Kidney (tissue), 22 donors: ENCODE measurements around the gene SDC3. TPM values are rescaled to one million over a fixed set of nuclear protein-coding genes. Genes with fewer than 3 reads are reported as not detected.

Source experiments
- DNase-seq, 5 donors: peaks; one replicate each; pipeline ENCODE4 v3.0.0-alpha.2; 2013 to 2020
- FAIRE-seq: peaks from 2 replicates; lab custom pipeline; 2012; peaks lifted over from hg19 to GRCh38; lab: Jason Lieb, UNC
- H3K27ac ChIP-seq, 2 donors: one replicate each; pipeline ENCODE4 v1.7.0; 2013; ENCODE audit warnings: low read depth in 2 of 2, low read length in 2 of 2, inconsistent platforms in 1 of 2
- H3K27me3 ChIP-seq: one replicate; pipeline ENCODE4 v1.7.1; 2013; ENCODE audit warnings: low read length, inconsistent platforms; ENCODE audit not compliant: control insufficient read depth, insufficient read depth
- H3K36me3 ChIP-seq, 3 donors: one replicate each; pipeline versions ENCODE4 v1.7.0 to v1.7.1; 2013; ENCODE audit warnings: low read length in 3 of 3, control low read depth in 1 of 3, inconsistent platforms in 1 of 3; ENCODE audit not compliant: insufficient read depth in 3 of 3, control insufficient read depth in 2 of 3
- H3K4me1 ChIP-seq, 3 donors: one replicate each; pipeline versions ENCODE4 v1.7.0 to v1.7.1; 2013; ENCODE audit warnings: low read length in 3 of 3, inconsistent platforms in 1 of 3, low read depth in 1 of 3; ENCODE audit not compliant: control insufficient read depth in 2 of 3, insufficient read depth in 2 of 3
- H3K4me3 ChIP-seq, 3 donors: one replicate each; pipeline versions ENCODE4 v1.7.0 to v1.8.1; 2013; ENCODE audit warnings: low read length in 3 of 3, control low read depth in 1 of 3, inconsistent platforms in 1 of 3
- H3K9ac ChIP-seq, 3 donors: one replicate each; pipeline versions ENCODE4 v1.7.0 to v1.7.1; 2013; ENCODE audit warnings: low read length in 3 of 3, control low read depth in 1 of 3, inconsistent platforms in 1 of 3
- H3K9me3 ChIP-seq, 3 donors: one replicate each; pipeline versions ENCODE4 v1.7.0 to v1.7.1; 2013; ENCODE audit warnings: low read length in 3 of 3, control low read depth in 1 of 3, inconsistent platforms in 1 of 3; ENCODE audit not compliant: control insufficient read depth in 2 of 3, insufficient read depth in 1 of 3
- intact Hi-C: fragments of 100-400 bp; cut with DNase I; formaldehyde crosslinking; loops from one replicate; pipeline ENCODE4 v1.11.1; 2022
- long read RNA-seq, 10 donors: library from polyadenylated mRNA in 1 of 10; unstranded in 1 of 10; transcript quantifications; one replicate each; pipeline ENCODE4 v2.0.0 and lab custom pipeline, GENCODE V29; 2021 to 2026
- polyA plus RNA-seq: library from polyadenylated mRNA; stranded (reverse); fragments of 350-450 nt; fragmentation: Illumina TruSeq; extraction: RNeasy Lipid Tissue Mini Kit (QIAGEN cat#74804); gene quantifications from one replicate; pipeline ENCODE4 v1.2.3, GENCODE V29; 2014; ENCODE audit warnings: low read depth, low replicate concordance; ENCODE audit not compliant: insufficient read depth
- total RNA-seq: library from RNA; stranded (reverse); fragmentation: NEBNext Ultra II Directional; extraction: Animal tissue kit (Norgen Biotek cat#: 25700); gene quantifications from one replicate; pipeline ENCODE4 v1.2.1, GENCODE V29; 2021
- TF ChIP-seq, protein P1 (sequence below): IDR thresholded peaks from 3 replicates; pipeline ENCODE4 v1.5.1; 2012; ENCODE audit warnings: mild to moderate bottlenecking, moderate library complexity, borderline replicate concordance; ENCODE audit not compliant: insufficient read depth; ENCODE audit errors: extremely low read depth
- donor health status: control.
- donor health status: control.
- donor health status: control.
- donor health status: control.
- donor health status: control.
- donor health status: DM: yes; HTN: yes; CAD: no.
- donor health status: Normal renal cell carcinoma (clear cell type).

SDC3 gene, protein sequence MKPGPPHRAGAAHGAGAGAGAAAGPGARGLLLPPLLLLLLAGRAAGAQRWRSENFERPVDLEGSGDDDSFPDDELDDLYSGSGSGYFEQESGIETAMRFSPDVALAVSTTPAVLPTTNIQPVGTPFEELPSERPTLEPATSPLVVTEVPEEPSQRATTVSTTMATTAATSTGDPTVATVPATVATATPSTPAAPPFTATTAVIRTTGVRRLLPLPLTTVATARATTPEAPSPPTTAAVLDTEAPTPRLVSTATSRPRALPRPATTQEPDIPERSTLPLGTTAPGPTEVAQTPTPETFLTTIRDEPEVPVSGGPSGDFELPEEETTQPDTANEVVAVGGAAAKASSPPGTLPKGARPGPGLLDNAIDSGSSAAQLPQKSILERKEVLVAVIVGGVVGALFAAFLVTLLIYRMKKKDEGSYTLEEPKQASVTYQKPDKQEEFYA
- 58.7 TPM for total RNA-seq
- polyA plus RNA-seq = 11.0 TPM
- long read RNA-seq, donor 1, full-length matches to known transcripts = 6 of 16 reads
- long read RNA-seq, donor 1, partial matches to known transcripts = 10 of 16 reads
- long read RNA-seq, donor 1, other reads (novel, unspliced or antisense) = 0 of 16 reads
- long read RNA-seq, donor 2, partial matches to known transcripts = 6 of 9 reads
- long read RNA-seq, donor 2, other reads (novel, unspliced or antisense) = 0 of 9 reads
- long read RNA-seq, donor 3, full-length matches to known transcripts = 7 of 7 reads
- long read RNA-seq, donor 3, partial matches to known transcripts = 0 of 7 reads
- long read RNA-seq, donor 3, other reads (novel, unspliced or antisense) = 0 of 7 reads
- long read RNA-seq, donor 4, full-length matches to known transcripts = 16 of 16 reads
- long read RNA-seq, donor 4, partial matches to known transcripts = 0 of 16 reads
- long read RNA-seq, donor 4, other reads (novel, unspliced or antisense) = 0 of 16 reads
- long read RNA-seq, donor 5 = 0 reads
- long read RNA-seq, donor 6, full-length matches to known transcripts = 6 of 6 reads
- long read RNA-seq, donor 6, partial matches to known transcripts = 0 of 6 reads
- long read RNA-seq, donor 6, other reads (novel, unspliced or antisense) = 0 of 6 reads
- long read RNA-seq, donor 7, partial matches to known transcripts = 0 of 62 reads
- long read RNA-seq, donor 7, other reads (novel, unspliced or antisense) = 61 of 62 reads
- long read RNA-seq, donor 8, full-length matches to known transcripts = 10 of 10 reads
- long read RNA-seq, donor 8, partial matches to known transcripts = 0 of 10 reads
- long read RNA-seq, donor 8, other reads (novel, unspliced or antisense) = 0 of 10 reads
- long read RNA-seq, donor 9, full-length matches to known transcripts = 3 of 3 reads
- long read RNA-seq, donor 9, partial matches to known transcripts = 0 of 3 reads
- long read RNA-seq, donor 9, other reads (novel, unspliced or antisense) = 0 of 3 reads
- long read RNA-seq, donor 10, full-length matches to known transcripts = 5 of 12 reads
- long read RNA-seq, donor 10, partial matches to known transcripts = 7 of 12 reads
- long read RNA-seq, donor 10, other reads (novel, unspliced or antisense) = 0 of 12 reads

DNA sequence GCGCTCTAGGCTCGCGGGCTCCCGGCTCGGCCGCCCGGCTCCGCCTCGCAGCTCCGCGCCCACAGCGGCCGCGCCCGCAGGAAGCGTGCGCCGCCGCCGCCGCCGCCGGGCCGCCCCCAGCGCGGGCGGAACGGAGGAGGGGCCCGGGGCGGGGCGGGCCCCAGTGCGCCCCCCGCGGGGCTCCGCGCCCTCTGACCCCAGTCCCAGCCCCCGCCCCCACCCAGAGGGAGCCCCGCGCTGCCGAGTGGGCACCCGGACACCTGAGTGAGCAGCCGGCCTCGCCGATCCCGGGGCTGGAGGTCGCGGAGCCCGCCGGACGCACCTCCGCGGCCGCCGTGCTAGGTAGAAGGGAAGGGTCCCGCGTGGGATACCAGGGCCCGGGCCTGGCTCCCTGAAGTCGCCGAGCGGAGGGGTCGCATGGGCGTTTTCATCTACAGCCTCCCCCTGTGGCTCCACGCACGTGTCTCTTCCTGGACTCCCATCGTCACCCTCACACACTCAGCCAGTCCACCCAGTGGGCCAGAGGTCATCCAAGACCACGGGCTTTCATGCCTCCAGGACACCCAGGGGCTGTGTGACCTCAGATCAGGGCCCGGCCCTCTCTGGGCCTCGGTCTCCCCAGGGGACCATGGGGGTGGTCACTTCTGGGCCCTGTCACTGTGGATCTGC, at the start of gene SDC3:
Gene SDC3 (minus strand): TSS at position 63 of the 669 bp plus-strand sequence. CDS start 172 bp downstream, outside the sequence.
- Histone ChIP-seq H3K36me3 (no peaks in the 10 kb centered on the region), H3K27me3 (no peaks in the 10 kb centered on the region), H3K4me3 (peak within 1 kb of the TSS in 2 of 3 donors; percentile 41 to 44), H3K9ac (peak within 1 kb of the TSS in 2 of 3 donors; percentile 2 to 46), H3K27ac (no peak within 1 kb of the TSS), H3K4me1 (peaks cover 0 to 12% (median 0%) of the 10 kb centered on the region in 3 donors), H3K9me3 (no peaks in the 10 kb centered on the region)
- FAIRE-seq (no peak), DNase-seq (peak in 4 of 5 donors; percentile 11 to 78 (median 68))
- intact Hi-C loops = no loop called here
- TF ChIP-seq, protein P1, sequence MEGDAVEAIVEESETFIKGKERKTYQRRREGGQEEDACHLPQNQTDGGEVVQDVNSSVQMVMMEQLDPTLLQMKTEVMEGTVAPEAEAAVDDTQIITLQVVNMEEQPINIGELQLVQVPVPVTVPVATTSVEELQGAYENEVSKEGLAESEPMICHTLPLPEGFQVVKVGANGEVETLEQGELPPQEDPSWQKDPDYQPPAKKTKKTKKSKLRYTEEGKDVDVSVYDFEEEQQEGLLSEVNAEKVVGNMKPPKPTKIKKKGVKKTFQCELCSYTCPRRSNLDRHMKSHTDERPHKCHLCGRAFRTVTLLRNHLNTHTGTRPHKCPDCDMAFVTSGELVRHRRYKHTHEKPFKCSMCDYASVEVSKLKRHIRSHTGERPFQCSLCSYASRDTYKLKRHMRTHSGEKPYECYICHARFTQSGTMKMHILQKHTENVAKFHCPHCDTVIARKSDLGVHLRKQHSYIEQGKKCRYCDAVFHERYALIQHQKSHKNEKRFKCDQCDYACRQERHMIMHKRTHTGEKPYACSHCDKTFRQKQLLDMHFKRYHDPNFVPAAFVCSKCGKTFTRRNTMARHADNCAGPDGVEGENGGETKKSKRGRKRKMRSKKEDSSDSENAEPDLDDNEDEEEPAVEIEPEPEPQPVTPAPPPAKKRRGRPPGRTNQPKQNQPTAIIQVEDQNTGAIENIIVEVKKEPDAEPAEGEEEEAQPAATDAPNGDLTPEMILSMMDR = no peak

DNA sequence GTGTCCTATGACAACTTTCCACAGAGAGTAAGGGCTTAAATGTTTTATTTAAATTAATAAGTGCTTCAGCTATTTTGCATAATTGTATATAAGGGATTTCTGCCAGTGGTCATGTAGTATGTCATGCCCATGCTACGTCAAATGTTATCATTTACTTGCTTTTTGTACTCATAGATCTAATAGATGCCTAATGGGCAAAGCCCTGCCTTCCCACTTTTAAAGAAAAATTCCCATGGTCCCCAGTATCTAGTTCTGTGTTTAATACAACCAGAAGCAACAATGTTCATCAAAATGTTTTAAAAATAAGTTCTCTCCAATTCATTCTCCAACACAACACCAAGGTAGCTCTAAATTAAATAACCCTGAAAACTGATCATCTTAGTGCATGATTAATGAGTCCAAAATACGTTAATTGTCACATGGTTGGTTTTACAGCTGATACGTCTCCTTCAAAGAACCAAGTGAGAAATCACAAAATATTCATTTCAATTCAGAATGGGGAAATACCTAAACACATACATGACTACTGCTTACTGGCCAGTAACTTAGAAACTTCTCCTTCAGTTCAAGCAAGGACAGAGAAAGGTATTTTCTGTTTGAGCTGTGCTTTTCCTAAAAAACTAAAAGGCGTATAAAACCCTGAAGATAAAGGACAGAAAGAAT, 49.1 kb upstream of the SDC3 start:
- TF ChIP-seq, protein P1 = no peak
- no peak for FAIRE-seq
- Histone ChIP-seq H3K27me3 (no peaks in the 10 kb centered on the region), H3K36me3 (peaks cover 16 to 46% (median 18%) of the 10 kb centered on the region in 3 donors), H3K9ac (no peak overlapping the region), H3K4me1 (no peaks in the 10 kb centered on the region), H3K9me3 (no peaks in the 10 kb centered on the region), H3K4me3 (no peak overlapping the region), H3K27ac (no peak overlapping the region)
- intact Hi-C loops = no loop called here
- DNase-seq = no peak
